Ovary (tissue), 9 donors: ENCODE data around the gene SFT2D2. TPM values are rescaled to one million over a fixed set of nuclear protein-coding genes. Genes with fewer than 3 reads are reported as not detected.

ENCODE experiments used
- DNase-seq, 5 donors: peaks; one replicate each; pipeline ENCODE4 v3.0.0-alpha.2; 2019 to 2020
- H3K27ac ChIP-seq, 2 donors: fragments of 200-600 bp; one replicate each; pipeline versions ENCODE4 v1.5.1 to v1.8.0; 2019 to 2022
- H3K27me3 ChIP-seq: fragments of 200-600 bp; one replicate; pipeline ENCODE4 v1.8.0; 2022
- H3K36me3 ChIP-seq: fragments of 200-600 bp; sonication (generic); one replicate; pipeline ENCODE4 v1.5.1; 2019
- H3K4me1 ChIP-seq: one replicate; pipeline ENCODE4 v1.8.1; 2013; ENCODE audit warnings: mild to moderate bottlenecking, moderate library complexity; ENCODE audit not compliant: insufficient read depth
- H3K4me3 ChIP-seq: fragments of 200-600 bp; sonication (generic); one replicate; pipeline ENCODE4 v1.5.1; 2017
- H3K9me3 ChIP-seq, 2 donors: fragments of 200-600 bp in 1 of 2; sonication (generic) in 1 of 2; one replicate each; pipeline versions ENCODE4 v1.5.1 to v1.8.1; 2013 to 2019; ENCODE audit warnings: mild to moderate bottlenecking in 1 of 2, moderate library complexity in 1 of 2
- CTCF ChIP-seq, 3 donors: fragments of 450-650 bp in 2 of 3; fragments of 200-600 bp in 1 of 3; IDR thresholded peaks; one replicate each; pipeline versions ENCODE4 v1.5.1 to v1.8.0; 2016 to 2022; ENCODE audit warnings: antibody characterized with exemption in 3 of 3, mild to moderate bottlenecking in 1 of 3
- EP300 ChIP-seq: sonication (generic); formaldehyde crosslinking; IDR thresholded peaks from one replicate; pipeline ENCODE4 v1.6.1; 2017; ENCODE audit warnings: antibody characterized with exemption
- POLR2A ChIP-seq: fragments of 450-650 bp; IDR thresholded peaks from one replicate; pipeline ENCODE4 v1.6.1; 2017; ENCODE audit warnings: antibody characterized with exemption, mild to moderate bottlenecking, moderate library complexity
- WGBS, 3 donors: extraction: QIAGEN DNeasy Blood & Tissue Kit in 1 of 3; methylation state at CpG; one replicate each; pipeline versions ENCODE4 v1.1.5 to v1.1.7; 2013 to 2017; 5-methylcytosine and 5-hydroxymethylcytosine counted together
- intact Hi-C, 4 donors: fragments of 100-400 bp; cut with DNase I; formaldehyde crosslinking; loops; one replicate each; pipeline versions ENCODE4 v1.11.0 to v1.15.1; 2022 to 2023
- polyA plus RNA-seq, 2 donors: library from polyadenylated mRNA; stranded (reverse); fragments of 200-250 nt in 1 of 2; fragments of 350-450 nt in 1 of 2; fragmentation: Illumina TruSeq in 1 of 2; extraction: RNeasy Lipid Tissue Mini Kit (QIAGEN cat#74804) in 1 of 2; gene quantifications; one replicate each; pipeline ENCODE4 v1.2.3, GENCODE V29; 2013 to 2014
- total RNA-seq, 7 donors: library from RNA; depleted of rRNA in 2 of 7; stranded (reverse); fragments of >200 nt in 2 of 7; fragmentation: NEBNext Ultra II Directional in 3 of 7; extraction: Animal tissue kit (Norgen Biotek cat#: 25700) in 3 of 7; gene quantifications; one replicate each; pipeline versions ENCODE4 v1.1.0 to v1.2.4, GENCODE V29; 2016 to 2023
- donor health status: DM: no; HTN: no; CAD: no; lungs with moderate emphysema.
- donor health status: DM: no; HTN: no; CAD: no.
- donor health status: Bipolar disorder and iron deficiency.
- donor health status: DM: yes; HTN: yes; CAD: no.
- donor health status: DM: no; HTN: no; CAD: no.
- donor health status: DM: yes; HTN: yes; CAD: no.

SFT2D2 gene
- total and polyA plus RNA-seq, 9 donors = 12.6 to 102 (median 68.2) TPM

GRCh38 chr1:168243198-168243597 is 17.4 kb downstream of the SFT2D2 start:
- no peaks in the 10 kb centered on the region for H3K36me3 ChIP-seq
- intact Hi-C loops = no loop called here
- no peaks in the 10 kb centered on the region for H3K27me3 ChIP-seq
- 1 to 3% (median 2%) methylated on average over 2 of the region's 2 CpGs for WGBS, 3 donors
- H3K4me1 ChIP-seq = peaks cover 26% of the 10 kb centered on the region
- no peak overlapping the region for H3K4me3 ChIP-seq
- TF ChIP-seq CTCF (IDR thresholded peaks at IDR 0.05) (no peak), EP300 (no peak), POLR2A (no peak)
- peak overlapping the region; percentile 54 to 72 for H3K27ac ChIP-seq
- no peaks in the 10 kb centered on the region for H3K9me3 ChIP-seq
- peak; percentile 36 to 73 (median 60) for DNase-seq

- intact Hi-C loops = no loop called here
- H3K36me3 ChIP-seq = no peaks in the 10 kb centered on the region
- no peaks in the 10 kb centered on the region for H3K9me3 ChIP-seq
- WGBS, 3 donors = 3 to 7% (median 5%) methylated on average over 3 of the region's 3 CpGs
- DNase-seq = no peak
- H3K27me3 ChIP-seq = no peaks in the 10 kb centered on the region
- no peak for TF ChIP-seq CTCF (IDR thresholded peaks at IDR 0.05)
- no peak for TF ChIP-seq POLR2A
- TF ChIP-seq EP300 = no peak
- peaks cover 26% of the 10 kb centered on the region for H3K4me1 ChIP-seq
- peak overlapping the region; percentile 54 to 72 for H3K27ac ChIP-seq
- H3K4me3 ChIP-seq = no peak overlapping the region
These were observed 17.9 kb downstream of the SFT2D2 start for GRCh38 chr1:168243636-168244212.

GRCh38 chr1:168245042-168245441 is 19.2 kb downstream of the SFT2D2 start:
- TF ChIP-seq POLR2A (no peak), EP300 (no peak)
- 77 to 78% (median 77%) methylated on average over 3 of the region's 3 CpGs for WGBS, 3 donors
- Histone ChIP-seq H3K4me1 (peaks cover 28% of the 10 kb centered on the region), H3K27ac (peak overlapping the region in 1 of 2 donors; percentile 72), H3K9me3 (no peaks in the 10 kb centered on the region), H3K27me3 (no peaks in the 10 kb centered on the region), H3K36me3 (no peaks in the 10 kb centered on the region), H3K4me3 (no peak overlapping the region)
- DNase-seq = no peak
- intact Hi-C loops = no loop called here

GRCh38 chr1:168246506-168246905 is 20.7 kb downstream of the SFT2D2 start:
- Histone ChIP-seq H3K27ac (peak overlapping the region; percentile 9 to 62), H3K4me3 (no peak overlapping the region), H3K9me3 (no peaks in the 10 kb centered on the region), H3K4me1 (peaks cover 34% of the 10 kb centered on the region), H3K27me3 (no peaks in the 10 kb centered on the region), H3K36me3 (no peaks in the 10 kb centered on the region)
- intact Hi-C loops = no loop called here
- DNase-seq = no peak
- 10 to 21% (median 16%) methylated on average over 5 of the region's 5 CpGs for WGBS, 3 donors
- TF ChIP-seq POLR2A (no peak), EP300 (no peak), CTCF (IDR thresholded peaks at IDR 0.05) (no peak)

GRCh38 chr1:168252204-168252733 is 26.5 kb downstream of the SFT2D2 start:
- no peak for TF ChIP-seq EP300
- TF ChIP-seq CTCF (IDR thresholded peaks at IDR 0.05) = no peak
- no peak for TF ChIP-seq POLR2A
- Histone ChIP-seq H3K4me3 (no peak overlapping the region), H3K27me3 (no peaks in the 10 kb centered on the region), H3K4me1 (peaks cover 8% of the 10 kb centered on the region), H3K9me3 (no peaks in the 10 kb centered on the region), H3K36me3 (no peaks in the 10 kb centered on the region), H3K27ac (no peak overlapping the region)
- no peak for DNase-seq
- WGBS, 3 donors = 52 to 59% (median 57%) methylated on average over 3 of the region's 3 CpGs
- intact Hi-C loops = no loop called here
